ENCODE results near the gene CCDC47.

The CCDC47 gene

GRCh38 chr17:63820963-63821561 is 47.7 kb upstream of the CCDC47 start:
- TF ChIP-seq CTCF (IDR thresholded peaks at IDR 0.05; ENCODE audit: insufficient read depth, low read length, poor library complexity, severe bottlenecking) (no peak), EZH2phosphoT487 (conservative IDR thresholded peaks at IDR 0.05; ENCODE audit: low read length) (no peak)
- peaks cover 19% of the 10 kb centered on the region for H3F3A ChIP-seq (ENCODE audit: insufficient read depth)
- H3K36me3 ChIP-seq (ENCODE audit: low read length), result peaks cover 32% of the 10 kb centered on the region
- H3K9me3 ChIP-seq (ENCODE audit: insufficient read depth, low read length), result no peaks in the 10 kb centered on the region
- no peaks in the 10 kb centered on the region for H3K9me2 ChIP-seq (replicated peaks; ENCODE audit: insufficient read depth, low read length)
- no peak overlapping the region for H3K4me3 ChIP-seq (ENCODE audit: insufficient read depth, low read length, poor library complexity, severe bottlenecking)
- no peak overlapping the region for H3K9ac ChIP-seq (ENCODE audit: low read length)
- H3K27me3 ChIP-seq (ENCODE audit: low read length), result no peaks in the 10 kb centered on the region
- H2AFZ ChIP-seq (ENCODE audit: low read depth, low read length, severe bottlenecking), result no peak overlapping the region
- H3K27ac ChIP-seq (ENCODE audit: low read depth, low read length), result no peak overlapping the region
- no peaks in the 10 kb centered on the region; the same call in 1 of the 2 replicates for H4K20me1 ChIP-seq (ENCODE audit: low read depth, low read length)
- peaks cover 7% of the 10 kb centered on the region; the same call in 1 of the 2 replicates for H3K79me2 ChIP-seq (ENCODE audit: insufficient read depth, low read length)
- no peak overlapping the region for H3K4me2 ChIP-seq (ENCODE audit: low read depth, low read length, poor library complexity, severe bottlenecking)

GRCh38 chr17:63819585-63820537 is 46.5 kb upstream of the CCDC47 start:
- Histone ChIP-seq H3F3A (ENCODE audit: insufficient read depth) (peaks cover 27% of the 10 kb centered on the region), H3K27ac (ENCODE audit: low read depth, low read length) (no peak overlapping the region), H3K9me3 (ENCODE audit: insufficient read depth, low read length) (no peaks in the 10 kb centered on the region), H3K4me3 (ENCODE audit: insufficient read depth, low read length, poor library complexity, severe bottlenecking) (no peak overlapping the region), H3K79me2 (ENCODE audit: insufficient read depth, low read length) (peaks cover 4% of the 10 kb centered on the region; the same call in 1 of the 2 replicates), H2AFZ (ENCODE audit: low read depth, low read length, severe bottlenecking) (no peak overlapping the region), H3K27me3 (ENCODE audit: low read length) (no peaks in the 10 kb centered on the region), H4K20me1 (ENCODE audit: low read depth, low read length) (no peaks in the 10 kb centered on the region; the same call in 1 of the 2 replicates), H3K36me3 (ENCODE audit: low read length) (peaks cover 42% of the 10 kb centered on the region), H3K4me2 (ENCODE audit: low read depth, low read length, poor library complexity, severe bottlenecking) (no peak overlapping the region), H3K9ac (ENCODE audit: low read length) (no peak overlapping the region), H3K9me2 (replicated peaks; ENCODE audit: insufficient read depth, low read length) (no peaks in the 10 kb centered on the region)
- TF ChIP-seq CTCF (IDR thresholded peaks at IDR 0.05; ENCODE audit: insufficient read depth, low read length, poor library complexity, severe bottlenecking) (no peak), EZH2phosphoT487 (conservative IDR thresholded peaks at IDR 0.05; ENCODE audit: low read length) (no peak)

- Histone ChIP-seq H3K27ac (ENCODE audit: low read depth, low read length) (no peak overlapping the region), H3K9me3 (ENCODE audit: insufficient read depth, low read length) (no peaks in the 10 kb centered on the region), H3K36me3 (ENCODE audit: low read length) (peaks cover 44% of the 10 kb centered on the region), H3K9ac (ENCODE audit: low read length) (no peak overlapping the region), H3K79me2 (ENCODE audit: insufficient read depth, low read length) (peaks cover 4% of the 10 kb centered on the region; the same call in 1 of the 2 replicates), H3K9me2 (replicated peaks; ENCODE audit: insufficient read depth, low read length) (no peaks in the 10 kb centered on the region), H4K20me1 (ENCODE audit: low read depth, low read length) (no peaks in the 10 kb centered on the region; the same call in 1 of the 2 replicates), H3F3A (ENCODE audit: insufficient read depth) (peaks cover 27% of the 10 kb centered on the region), H3K27me3 (ENCODE audit: low read length) (no peaks in the 10 kb centered on the region), H3K4me2 (ENCODE audit: low read depth, low read length, poor library complexity, severe bottlenecking) (no peak overlapping the region), H2AFZ (ENCODE audit: low read depth, low read length, severe bottlenecking) (no peak overlapping the region), H3K4me3 (ENCODE audit: insufficient read depth, low read length, poor library complexity, severe bottlenecking) (no peak overlapping the region)
- no peak for TF ChIP-seq EZH2phosphoT487 (conservative IDR thresholded peaks at IDR 0.05; ENCODE audit: low read length)
- TF ChIP-seq CTCF (IDR thresholded peaks at IDR 0.05; ENCODE audit: insufficient read depth, low read length, poor library complexity, severe bottlenecking), result no peak
Observed at GRCh38 chr17:63819131-63819530, 45.7 kb upstream of the CCDC47 start.
